HG03442 (cell line): ENCODE data around the gene FAM162A.

Source experiments
- ATAC-seq: cut with Tn5 transposase; IDR thresholded peaks from one replicate; pipeline ENCODE4 v1.9.1; 2021; ENCODE audit warnings: mild to moderate bottlenecking, moderate library complexity; ENCODE audit not compliant: unreplicated experiment

FAM162A gene, protein sequence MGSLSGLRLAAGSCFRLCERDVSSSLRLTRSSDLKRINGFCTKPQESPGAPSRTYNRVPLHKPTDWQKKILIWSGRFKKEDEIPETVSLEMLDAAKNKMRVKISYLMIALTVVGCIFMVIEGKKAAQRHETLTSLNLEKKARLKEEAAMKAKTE

GRCh38 chr3:122383771-122384697, at the start of gene FAM162A:
TSS of gene FAM162A (plus strand) at chr3:122384182. CDS start at chr3:122384266, 84 bp downstream.
- ATAC-seq, result peak; percentile 89

- ATAC-seq, result no peak
These were observed 41.2 kb upstream of the FAM162A start for GRCh38 chr3:122342803-122343202.

DNA sequence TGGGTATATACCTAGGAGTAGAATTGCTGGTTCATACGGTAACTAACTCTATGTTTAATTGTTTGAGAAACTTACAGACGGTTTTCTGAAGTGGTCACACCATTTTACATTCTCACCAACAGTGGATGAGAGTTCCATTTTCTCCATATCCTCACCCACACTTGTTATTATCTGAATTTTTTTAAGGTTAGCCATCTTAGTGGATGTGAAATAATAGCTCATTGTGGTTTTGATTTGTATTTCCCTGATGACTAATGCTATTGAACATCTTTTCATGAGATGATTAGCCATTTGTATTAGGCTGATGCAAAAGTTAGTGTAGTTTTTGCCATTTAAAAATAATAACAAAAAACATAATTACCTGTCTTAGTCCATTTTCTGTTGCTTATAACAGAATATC, 40.3 kb upstream of the FAM162A start:
- ATAC-seq, result no peak

DNA sequence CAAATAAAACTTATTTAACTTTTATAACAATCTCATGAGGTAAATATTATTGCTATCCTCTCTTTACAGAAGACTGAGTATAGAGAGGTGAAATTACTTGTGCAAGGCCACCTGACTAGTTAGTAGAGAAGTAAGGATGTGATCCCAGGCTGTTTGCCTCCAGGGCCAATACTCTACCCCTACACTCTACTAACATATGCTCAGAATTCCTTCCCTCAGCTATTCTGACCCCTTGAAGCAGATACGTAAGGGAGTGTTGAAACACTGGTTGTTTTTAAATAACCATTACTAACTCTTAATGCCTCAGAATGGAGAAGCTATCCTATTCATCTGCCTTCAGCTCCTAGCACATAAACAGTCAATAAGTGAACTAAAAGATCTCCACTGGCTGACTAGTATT, 34.8 kb upstream of the FAM162A start:
- ATAC-seq, result no peak

GRCh38 chr3:122350814-122351418, 33.1 kb upstream of the FAM162A start:
- no peak for ATAC-seq

- no peak for ATAC-seq
These were observed 32.4 kb upstream of the FAM162A start for GRCh38 chr3:122351612-122352011.

- no peak for ATAC-seq
These were observed 30.8 kb upstream of the FAM162A start for GRCh38 chr3:122353215-122353614.

- no peak for ATAC-seq
These were observed 30.0 kb upstream of the FAM162A start for GRCh38 chr3:122353893-122354401.

DNA sequence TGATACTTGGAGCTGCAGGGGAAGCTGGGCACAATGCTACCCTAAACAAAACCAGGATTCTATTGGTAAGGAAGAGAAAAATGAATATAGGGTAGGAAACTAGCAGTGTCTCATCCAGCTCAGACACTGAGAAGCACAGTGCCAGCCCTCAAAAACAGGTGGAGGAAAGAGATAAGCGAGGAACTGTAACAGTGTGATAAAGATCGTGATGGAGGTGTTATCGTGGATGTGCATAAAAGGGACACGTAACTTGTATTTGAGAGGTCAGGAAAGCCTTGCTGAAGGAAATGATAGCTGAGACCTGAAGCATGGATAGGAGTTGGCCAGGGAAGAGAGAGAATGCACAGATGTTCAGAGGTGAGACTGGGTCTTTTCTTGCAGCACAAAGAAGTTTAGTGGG, 28.4 kb upstream of the FAM162A start:
- ATAC-seq, result no peak

DNA sequence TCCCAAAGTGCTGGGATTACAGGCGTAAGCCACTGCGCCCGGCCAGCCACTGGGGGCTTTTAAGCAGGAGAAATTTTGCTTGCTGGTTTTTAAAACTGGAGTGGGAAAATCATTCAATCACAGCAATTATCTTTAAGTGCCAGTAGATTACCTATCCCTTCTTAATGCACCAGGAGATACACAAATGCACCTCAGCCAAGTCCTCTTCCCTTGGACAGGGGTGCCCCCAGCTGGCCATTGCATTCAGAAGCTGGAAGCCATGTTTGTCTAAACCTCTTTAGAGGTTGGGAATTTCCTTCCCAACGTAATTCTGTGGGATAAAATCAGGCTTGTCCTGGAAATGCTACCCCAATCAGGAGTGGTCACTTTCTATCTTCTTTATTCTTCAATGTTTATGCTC, 27.6 kb upstream of the FAM162A start:
- no peak for ATAC-seq

DNA sequence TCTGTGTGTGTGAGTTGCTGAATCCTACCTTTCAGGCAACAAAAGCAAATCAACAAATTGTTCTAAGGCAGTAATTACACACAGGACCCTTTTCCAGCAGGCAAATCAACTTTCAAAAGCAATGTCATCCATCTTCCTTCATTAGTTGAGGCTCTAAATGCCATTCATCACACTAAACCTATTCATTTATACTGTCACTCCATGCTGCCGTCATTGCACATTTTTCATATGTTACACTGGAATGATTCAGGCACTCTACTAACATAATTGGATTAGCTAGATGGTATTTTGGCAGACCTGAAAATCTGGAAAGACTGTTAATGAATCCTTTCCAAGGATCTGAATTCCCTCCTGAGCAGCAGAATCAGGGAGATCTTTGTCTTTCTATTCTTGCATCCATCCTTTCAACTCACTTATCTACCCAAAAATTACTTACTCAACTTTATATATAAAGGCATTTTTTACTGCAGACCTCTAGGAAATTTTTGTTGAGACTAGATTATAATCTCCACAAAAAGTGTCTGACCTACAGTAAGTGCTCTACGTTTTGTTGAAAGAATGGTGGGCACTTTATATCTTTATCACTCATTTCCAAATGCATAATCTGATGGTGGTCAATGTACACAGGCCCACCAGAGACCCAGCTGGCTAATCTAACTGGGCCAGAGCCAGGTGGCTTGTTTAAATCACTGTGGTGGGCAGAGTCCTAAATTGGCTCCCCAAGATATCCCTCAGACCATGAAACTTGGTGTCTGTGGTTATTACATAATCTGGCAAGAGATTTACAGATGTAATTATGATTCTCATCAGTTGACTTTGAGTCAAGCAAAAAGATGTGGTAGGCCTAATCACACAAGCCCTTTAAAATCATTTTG, 25.9 kb upstream of the FAM162A start:
- ATAC-seq, result no peak

DNA sequence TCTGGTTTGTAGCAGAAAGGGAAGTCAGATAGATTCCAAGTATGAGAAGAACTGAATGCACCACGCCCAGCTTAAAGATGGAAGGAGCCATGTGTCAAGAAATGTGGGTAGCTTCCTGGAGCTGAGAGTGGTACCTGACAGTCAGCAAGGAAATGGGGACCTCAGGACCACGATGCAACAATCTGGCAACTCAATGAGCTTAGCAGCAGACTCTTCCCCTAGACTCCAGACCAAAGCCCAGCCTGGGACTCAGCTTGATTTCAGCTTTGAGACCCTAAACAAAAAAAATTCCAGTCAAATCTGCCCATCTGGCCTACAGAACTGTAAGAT, 25.3 kb upstream of the FAM162A start:
- no peak for ATAC-seq

DNA sequence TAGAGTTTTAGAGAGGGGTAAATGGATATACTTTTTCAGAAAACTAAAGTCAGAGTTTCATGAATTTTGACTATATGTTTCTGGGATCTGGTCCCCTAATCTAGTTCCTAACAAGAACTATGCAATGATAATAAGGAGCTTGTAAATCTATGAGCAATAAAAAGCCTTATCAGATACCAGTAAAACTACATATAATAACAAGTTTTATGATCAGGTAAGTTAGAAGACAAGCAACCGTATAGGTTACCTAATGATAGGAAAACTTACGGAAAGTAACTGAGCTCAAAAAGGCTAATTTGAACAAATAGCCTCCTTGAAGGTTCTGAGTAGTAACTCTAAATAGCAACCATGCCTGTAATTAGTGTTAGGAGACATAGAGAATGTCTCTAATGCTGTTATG, 22.0 kb upstream of the FAM162A start:
- no peak for ATAC-seq

- ATAC-seq, result no peak
These were observed 19.5 kb upstream of the FAM162A start for GRCh38 chr3:122364490-122364889.

DNA sequence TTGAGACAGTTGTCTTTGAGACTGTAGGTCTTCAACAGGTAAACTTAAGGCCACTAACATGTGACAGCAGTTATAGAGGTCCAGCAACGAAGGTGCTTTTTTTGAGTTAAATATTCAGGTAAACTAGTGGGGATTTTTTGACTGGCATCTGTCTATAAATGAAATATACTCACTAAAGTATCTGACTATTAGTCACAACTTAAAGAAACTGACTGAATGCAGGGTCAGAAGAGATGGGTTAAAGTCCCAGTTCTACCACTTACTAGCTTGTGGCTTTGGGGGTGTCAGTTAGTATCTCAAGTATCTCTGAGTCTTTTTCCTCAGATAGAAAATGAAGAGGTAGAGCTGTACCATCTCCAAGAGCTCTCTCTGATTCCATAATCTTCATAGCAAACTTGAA, 18.9 kb upstream of the FAM162A start:
- ATAC-seq, result peak; percentile 33

GRCh38 chr3:122365582-122366378, 18.2 kb upstream of the FAM162A start:
- peak; percentile 79 for ATAC-seq

GRCh38 chr3:122366379-122366749, 17.6 kb upstream of the FAM162A start:
- ATAC-seq, result no peak

- ATAC-seq, result no peak
These were observed 9.9 kb upstream of the FAM162A start for GRCh38 chr3:122374034-122374433.

- no peak for ATAC-seq
These were observed 6.0 kb upstream of the FAM162A start for GRCh38 chr3:122377975-122378374.
